HCT116 (cell line): ENCODE measurements around the gene MRGPRX2. TPM values are rescaled to one million over a fixed set of nuclear protein-coding genes. Genes with fewer than 3 reads are reported as not detected.
A peak's percentile ranks its signal among the peaks of the same experiment; 100 is the strongest.

ENCODE experiments used
- ATAC-seq: fragments of 200-7000 bp; cut with Tn5 transposase; 2 replicates; pipeline ENCODE4 v1.9.1; 2020; ENCODE audit warnings: mild to moderate bottlenecking, moderate library complexity
- BruUV-seq: library from RNA; stranded (reverse); fragments of 400-500 nt; replicated peaks from 2 replicates; lab custom pipeline; 2021; lab: Mats Ljungman, UMichigan
- CTCF ChIA-PET: fragments of 300-600 bp; sonication (Branson Sonifier 250); formaldehyde crosslinking; loops from one replicate; lab custom pipeline; 2021; ENCODE audit warnings: antibody characterized with exemption; lab: Charles Lee
- POLR2A ChIA-PET: fragments of 300-600, 350-600 bp; sonication (Branson Sonifier 250); formaldehyde crosslinking; loops from one replicate; lab custom pipeline; 2021; ENCODE audit warnings: antibody characterized with exemption; lab: Charles Lee
- RAD21 ChIA-PET, 2 experiments: fragments of 300-600 bp; sonication (Branson Sonifier 250); formaldehyde crosslinking; loops; one replicate each; lab custom pipeline; 2023; ENCODE audit warnings: low total read pairs in 2 of 2; ENCODE audit not compliant: uncharacterized antibody in 2 of 2, unreplicated experiment in 2 of 2, low non-redundant PET in 1 of 2; lab: Charles Lee
- DNase-seq: peaks from one replicate; pipeline ENCODE4 v3.0.0-alpha.2; 2010; ENCODE audit warnings: low read depth, low spot score
- H2AFZ ChIP-seq: fragments of 200-600 bp; shearing (Covaris generic), sonication (generic); 2 replicates; pipeline ENCODE4 v1.6.1; 2017; ENCODE audit warnings: low read depth, mixed run types, mixed read lengths, antibody characterized with exemption, low read length; ENCODE audit not compliant: poor library complexity, severe bottlenecking
- H3K27ac ChIP-seq: 2 replicates; pipeline ENCODE4 v1.5.1; 2012; ENCODE audit warnings: low read depth, low read length
- H3K27me3 ChIP-seq: fragments of 200-600 bp; sonication (generic); 2 replicates; pipeline ENCODE4 v1.6.1; 2016; ENCODE audit warnings: mixed run types, low read length, mixed read lengths; ENCODE audit not compliant: insufficient read depth
- H3K36me3 ChIP-seq, 2 experiments: fragments of 200-500 bp in 1 of 2; fragments of 200-600 bp in 1 of 2; sonication (Bioruptor generic) in 1 of 2; sonication (generic) in 1 of 2; 2 replicates each; pipeline versions ENCODE4 v1.5.1 to v1.6.1; 2014 to 2016; ENCODE audit warnings: low read length in 2 of 2, inconsistent platforms in 1 of 2, mixed read lengths in 1 of 2, mixed run types in 1 of 2; ENCODE audit not compliant: insufficient read depth in 2 of 2, control insufficient read depth in 1 of 2
- H3K4me1 ChIP-seq, 2 experiments: fragments of 200-600 bp in 1 of 2; sonication (generic) in 1 of 2; 2 replicates each; pipeline versions ENCODE4 v1.5.1 to v1.6.1; 2012 to 2017; ENCODE audit warnings: low read length in 2 of 2, inconsistent platforms in 1 of 2, mild to moderate bottlenecking in 1 of 2, mixed read lengths in 1 of 2, mixed run types in 1 of 2, moderate library complexity in 1 of 2; ENCODE audit not compliant: insufficient read depth in 2 of 2, control insufficient read depth in 1 of 2
- H3K4me2 ChIP-seq: fragments of 200-600 bp; sonication (generic); 2 replicates; pipeline ENCODE4 v1.6.1; 2017; ENCODE audit warnings: mixed run types, low read length, mixed read lengths
- H3K4me3 ChIP-seq, 2 experiments: fragments of 200-600 bp in 1 of 2; sonication (generic) in 1 of 2; replicated peaks in 1 of 2; 2 replicates each; pipeline ENCODE4 v1.5.1; 2011 to 2016; ENCODE audit warnings: low read length in 2 of 2, control low read depth in 1 of 2, low read depth in 1 of 2, mild to moderate bottlenecking in 1 of 2, mixed read lengths in 1 of 2, mixed run types in 1 of 2
- H3K79me2 ChIP-seq: fragments of 200-600 bp; sonication (generic); 2 replicates; pipeline ENCODE4 v1.6.1; 2017; ENCODE audit warnings: mild to moderate bottlenecking, mixed run types, low read length, moderate library complexity, mixed read lengths; ENCODE audit not compliant: insufficient read depth
- H3K9ac ChIP-seq: fragments of 200-600 bp; sonication (generic); 2 replicates; pipeline ENCODE4 v1.6.1; 2016; ENCODE audit warnings: low read length, mixed read lengths
- H3K9me2 ChIP-seq: fragments of 200-600 bp; sonication (generic), shearing (Covaris generic); 2 replicates; pipeline ENCODE4 v1.6.1; 2017; ENCODE audit warnings: mixed run types, mild to moderate bottlenecking, moderate library complexity; ENCODE audit not compliant: insufficient read depth
- H3K9me3 ChIP-seq, 2 experiments: fragments of 200-500 bp in 1 of 2; fragments of 200-600 bp in 1 of 2; sonication (Bioruptor generic) in 1 of 2; sonication (generic) in 1 of 2; 2 replicates each; pipeline ENCODE4 v1.6.1; 2014 to 2017; ENCODE audit warnings: low read length in 2 of 2, mixed read lengths in 2 of 2, inconsistent platforms in 1 of 2, low read depth in 1 of 2, mild to moderate bottlenecking in 1 of 2, mixed run types in 1 of 2, moderate library complexity in 1 of 2; ENCODE audit not compliant: control insufficient read depth in 1 of 2, insufficient read depth in 1 of 2
- H4K20me1 ChIP-seq: fragments of 200-600 bp; sonication (generic), shearing (Covaris generic); 2 replicates; pipeline ENCODE4 v1.6.1; 2017; ENCODE audit warnings: mixed run types, mild to moderate bottlenecking, moderate library complexity; ENCODE audit not compliant: insufficient read depth
- CTCF ChIP-seq, 3 experiments: fragments of 200-600 bp in 1 of 3; sonication (generic) in 1 of 3; IDR thresholded peaks in 2 of 3; conservative IDR thresholded peaks in 1 of 3; 2 replicates each; pipeline ENCODE4 v1.5.1; 2012 to 2017; ENCODE audit warnings: low read depth in 2 of 3, low read length in 2 of 3, antibody characterized with exemption in 1 of 3, borderline replicate concordance in 1 of 3, control low read depth in 1 of 3, mild to moderate bottlenecking in 1 of 3, mixed read lengths in 1 of 3, mixed run types in 1 of 3, moderate library complexity in 1 of 3; ENCODE audit not compliant: insufficient read depth in 1 of 3
- EGR1 ChIP-seq: IDR thresholded peaks from 2 replicates; pipeline ENCODE4 v1.6.1; 2012; ENCODE audit warnings: low read depth
- ELF1 ChIP-seq: IDR thresholded peaks from 2 replicates; pipeline ENCODE4 v1.6.1; 2012; ENCODE audit warnings: low read depth, borderline replicate concordance
- RAD21 ChIP-seq: IDR thresholded peaks from 2 replicates; pipeline ENCODE4 v1.6.1; 2012; ENCODE audit warnings: low read depth, mild to moderate bottlenecking
- intact Hi-C: fragments of 100-400 bp; cut with micrococcal nuclease; formaldehyde crosslinking; loops from 2 replicates; pipeline ENCODE4 v1.10.0; 2022
- total RNA-seq: library from RNA; stranded (reverse); gene quantifications from one replicate; pipeline ENCODE4 v1.2.1, GENCODE V29; 2021; ENCODE audit not compliant: unreplicated experiment

Gene MRGPRX2
- total RNA-seq, 1 experiment from 2014 or later = not detected

GRCh38 chr11:19110295-19110694 lies 49.8 kb upstream of the MRGPRX2 start:
- H3K9ac ChIP-seq = no peak overlapping the region
- DNase-seq = no peak
- H3K4me2 ChIP-seq = no peak overlapping the region
- no peaks in the 10 kb centered on the region for H3K9me2 ChIP-seq
- H3K27ac ChIP-seq = no peak overlapping the region
- no peaks in the 10 kb centered on the region for H3K4me1 ChIP-seq
- no peak overlapping the region for H3K4me3 ChIP-seq
- no peaks in the 10 kb centered on the region for H3K27me3 ChIP-seq
- no peak for ATAC-seq
- ChIA-PET RAD21 (no interaction called here), CTCF (interaction anchor here (1.5 kb wide), 1 partner anchor 33 kb away, joined by 10 read pairs; no protein-coding TSS in a partner anchor), POLR2A (no interaction called here)
- H4K20me1 ChIP-seq = no peaks in the 10 kb centered on the region
- no peaks in the 10 kb centered on the region for H3K36me3 ChIP-seq
- BruUV-seq = no TSS peak
- no peaks in the 10 kb centered on the region for H3K79me2 ChIP-seq
- no peak overlapping the region for H2AFZ ChIP-seq
- TF ChIP-seq RAD21 (peak; percentile 30; the same call in 1 of the 2 replicates), CTCF (IDR thresholded peaks at IDR 0.05 in 2 of 3, conservative IDR thresholded peaks at IDR 0.05 in 1 of 3; ENCODE audit: borderline replicate concordance in 1 of 3, insufficient read depth in 1 of 3, low read depth in 2 of 3, low read length in 2 of 3) (0 out of 6 replicates have a peak, but pooled peaks of 1 of the 3 experiments have one; percentile 17), EGR1 (no peak)
- intact Hi-C loops = no loop called here
- no peaks in the 10 kb centered on the region for H3K9me3 ChIP-seq

GRCh38 chr11:19107125-19107524 lies 46.6 kb upstream of the MRGPRX2 start:
- intact Hi-C loops = no loop called here
- no peaks in the 10 kb centered on the region for H3K79me2 ChIP-seq
- DNase-seq = no peak
- no peak for TF ChIP-seq ELF1
- TF ChIP-seq, all 23 proteins: peak for 0
- ChIA-PET RAD21 (no interaction called here), POLR2A (no interaction called here), CTCF (no interaction called here)
- Histone ChIP-seq H3K9me2 (no peaks in the 10 kb centered on the region), H3K27ac (no peak overlapping the region), H4K20me1 (no peaks in the 10 kb centered on the region), H3K4me2 (no peak overlapping the region), H2AFZ (no peak overlapping the region), H3K36me3 (no peaks in the 10 kb centered on the region), H3K4me1 (no peaks in the 10 kb centered on the region), H3K27me3 (no peaks in the 10 kb centered on the region), H3K9ac (no peak overlapping the region), H3K9me3 (no peaks in the 10 kb centered on the region), H3K4me3 (no peak overlapping the region)
- no TSS peak for BruUV-seq
- no peak for ATAC-seq
